ENCODE results near the gene OR56A5.

GRCh38 chr11:5989203-5989602 is 20.9 kb upstream of the OR56A5 start:
- TF ChIP-seq, protein P1, sequence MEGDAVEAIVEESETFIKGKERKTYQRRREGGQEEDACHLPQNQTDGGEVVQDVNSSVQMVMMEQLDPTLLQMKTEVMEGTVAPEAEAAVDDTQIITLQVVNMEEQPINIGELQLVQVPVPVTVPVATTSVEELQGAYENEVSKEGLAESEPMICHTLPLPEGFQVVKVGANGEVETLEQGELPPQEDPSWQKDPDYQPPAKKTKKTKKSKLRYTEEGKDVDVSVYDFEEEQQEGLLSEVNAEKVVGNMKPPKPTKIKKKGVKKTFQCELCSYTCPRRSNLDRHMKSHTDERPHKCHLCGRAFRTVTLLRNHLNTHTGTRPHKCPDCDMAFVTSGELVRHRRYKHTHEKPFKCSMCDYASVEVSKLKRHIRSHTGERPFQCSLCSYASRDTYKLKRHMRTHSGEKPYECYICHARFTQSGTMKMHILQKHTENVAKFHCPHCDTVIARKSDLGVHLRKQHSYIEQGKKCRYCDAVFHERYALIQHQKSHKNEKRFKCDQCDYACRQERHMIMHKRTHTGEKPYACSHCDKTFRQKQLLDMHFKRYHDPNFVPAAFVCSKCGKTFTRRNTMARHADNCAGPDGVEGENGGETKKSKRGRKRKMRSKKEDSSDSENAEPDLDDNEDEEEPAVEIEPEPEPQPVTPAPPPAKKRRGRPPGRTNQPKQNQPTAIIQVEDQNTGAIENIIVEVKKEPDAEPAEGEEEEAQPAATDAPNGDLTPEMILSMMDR (conservative IDR thresholded peaks at IDR 0.05; ENCODE audit: low read depth, low read length), result no peak
- TF ChIP-seq POLR2A (IDR thresholded peaks at IDR 0.05; ENCODE audit: low read depth, low read length) (no peak), CEBPB (IDR thresholded peaks at IDR 0.05; ENCODE audit: low read depth, low read length) (no peak), FOS (IDR thresholded peaks at IDR 0.05; ENCODE audit: low read depth, low read length) (no peak), BHLHE40 (IDR thresholded peaks at IDR 0.05; ENCODE audit: low read depth, low read length) (no peak), MAZ (IDR thresholded peaks at IDR 0.05; ENCODE audit: borderline replicate concordance, low read depth, low read length) (no peak), RAD21 (IDR thresholded peaks at IDR 0.05; ENCODE audit: low read length) (no peak), SMC3 (IDR thresholded peaks at IDR 0.05; ENCODE audit: low read depth, low read length) (no peak)
